Vagina (tissue), 2 donors: Measurements from ENCODE around the gene FBXL20.

ENCODE experiments used
- CTCF ChIP-seq, 3 experiments: fragments of 450-650 bp in 2 of 3; fragments of 200-600 bp in 1 of 3; sonication (generic) in 1 of 3; IDR thresholded peaks; one replicate each; pipeline ENCODE4 v1.5.1; 2017 to 2019; ENCODE audit warnings: antibody characterized with exemption in 3 of 3, mild to moderate bottlenecking in 2 of 3, moderate library complexity in 2 of 3
- POLR2A ChIP-seq, 2 donors: fragments of 450-650 bp; IDR thresholded peaks; one replicate each; pipeline ENCODE4 v1.6.1; 2017; ENCODE audit warnings: antibody characterized with exemption in 2 of 2, mild to moderate bottlenecking in 2 of 2, moderate library complexity in 2 of 2
- POLR2AphosphoS5 ChIP-seq, 2 donors: sonication (generic); formaldehyde crosslinking; IDR thresholded peaks; one replicate each; pipeline ENCODE4 v1.9.0; 2017; ENCODE audit warnings: antibody characterized with exemption in 2 of 2, mild to moderate bottlenecking in 2 of 2, low read depth in 1 of 2; ENCODE audit not compliant: insufficient read depth in 1 of 2

GRCh38 chr17:39261286-39261685 is 140.1 kb downstream of the FBXL20 start:
- TF ChIP-seq CTCF (IDR thresholded peaks at IDR 0.05) (no peak), POLR2A (IDR thresholded peaks at IDR 0.05) (no peak), POLR2AphosphoS5 (IDR thresholded peaks at IDR 0.05; ENCODE audit: insufficient read depth in 1 of 2, low read depth in 1 of 2) (no peak)
